ENCODE measurements around the gene PEA15.

PEA15 gene

DNA sequence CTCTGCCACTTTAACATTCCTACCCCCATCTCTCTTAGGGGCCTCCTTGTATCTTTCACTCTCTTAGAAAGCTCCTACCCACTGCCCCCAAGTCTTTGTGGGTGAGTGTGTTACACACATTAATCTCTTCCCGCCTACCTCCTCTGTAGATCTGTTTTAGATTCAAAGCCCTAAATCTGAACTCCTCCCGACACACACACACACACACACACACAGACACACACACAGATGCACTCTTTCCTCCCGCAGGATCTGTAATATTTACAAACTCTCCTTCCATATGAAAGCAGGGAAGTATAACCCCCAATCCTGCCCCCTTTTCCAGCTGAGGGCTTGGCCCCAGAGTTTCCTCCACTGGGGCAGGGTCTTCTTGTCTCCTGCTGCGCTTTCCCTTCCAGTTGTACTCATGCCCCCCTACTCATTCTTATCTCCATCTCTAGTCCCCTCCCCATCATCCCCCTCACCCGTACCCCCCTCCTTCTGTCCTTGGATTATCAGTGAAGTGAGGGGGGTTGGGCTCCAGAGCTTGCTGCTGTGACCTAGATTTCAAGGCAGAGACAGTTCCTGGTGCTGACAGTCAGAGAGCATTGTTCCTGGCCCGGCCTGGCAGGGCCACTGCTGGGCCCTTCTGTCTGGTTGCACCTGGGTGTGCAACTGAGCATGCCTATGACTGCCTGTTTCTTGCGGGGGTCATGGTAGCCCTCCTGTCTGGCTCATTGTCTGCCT, 4.3 kb downstream of the PEA15 start:
- DNase-seq, result no peak

DNA sequence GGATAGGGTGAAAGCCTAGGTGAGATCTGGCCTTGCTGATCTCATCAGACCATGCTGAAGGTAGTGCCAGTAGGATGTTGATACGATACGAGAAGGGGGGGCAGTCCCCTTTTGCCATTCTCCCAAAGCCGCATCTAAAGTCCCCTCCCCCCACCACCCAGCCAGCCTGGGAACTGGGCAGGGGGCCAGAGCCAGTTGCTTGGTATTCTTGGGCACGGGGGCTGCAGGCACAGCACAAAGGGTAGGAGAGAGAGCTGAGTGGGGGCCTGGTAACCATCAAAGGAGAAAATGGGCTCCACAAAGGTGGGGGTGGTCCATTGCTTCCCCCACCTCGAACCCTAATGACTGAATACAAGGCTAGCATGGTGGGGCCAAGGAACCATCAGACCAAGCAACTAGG, 5.4 kb downstream of the PEA15 start:
- DNase-seq, result no peak

DNA sequence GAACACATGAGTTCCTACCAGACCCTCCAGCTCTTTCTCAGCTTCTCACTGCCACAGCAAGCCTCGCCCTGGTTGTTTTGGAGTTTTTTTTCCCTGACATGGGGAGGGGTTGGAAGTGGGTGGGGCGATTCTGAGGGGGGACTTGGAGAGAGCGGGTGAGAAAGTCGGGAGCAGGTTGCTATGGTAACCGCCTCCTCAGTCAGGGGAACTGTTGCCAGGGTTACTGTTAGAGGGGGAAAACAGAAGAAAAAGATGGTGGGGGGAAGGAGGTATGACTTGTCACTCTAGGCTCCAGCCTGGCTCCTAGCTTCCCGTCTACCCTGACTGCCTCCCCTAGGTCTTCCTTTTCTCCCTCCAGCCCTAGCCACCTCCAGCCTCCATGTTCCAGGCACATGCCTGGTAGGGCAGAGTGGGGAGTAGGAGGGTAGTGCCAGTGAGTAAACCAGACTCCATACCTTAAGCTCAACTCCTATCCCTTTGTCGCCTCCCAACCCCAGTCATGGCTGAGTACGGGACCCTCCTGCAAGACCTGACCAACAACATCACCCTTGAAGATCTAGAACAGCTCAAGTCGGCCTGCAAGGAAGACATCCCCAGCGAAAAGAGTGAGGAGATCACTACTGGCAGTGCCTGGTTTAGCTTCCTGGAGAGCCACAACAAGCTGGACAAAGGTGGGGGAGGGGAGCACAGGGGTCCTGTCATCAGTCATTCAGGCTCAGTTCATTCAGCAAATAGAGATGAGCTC, 6.0 kb downstream of the PEA15 start:
- no peak for DNase-seq

DNA sequence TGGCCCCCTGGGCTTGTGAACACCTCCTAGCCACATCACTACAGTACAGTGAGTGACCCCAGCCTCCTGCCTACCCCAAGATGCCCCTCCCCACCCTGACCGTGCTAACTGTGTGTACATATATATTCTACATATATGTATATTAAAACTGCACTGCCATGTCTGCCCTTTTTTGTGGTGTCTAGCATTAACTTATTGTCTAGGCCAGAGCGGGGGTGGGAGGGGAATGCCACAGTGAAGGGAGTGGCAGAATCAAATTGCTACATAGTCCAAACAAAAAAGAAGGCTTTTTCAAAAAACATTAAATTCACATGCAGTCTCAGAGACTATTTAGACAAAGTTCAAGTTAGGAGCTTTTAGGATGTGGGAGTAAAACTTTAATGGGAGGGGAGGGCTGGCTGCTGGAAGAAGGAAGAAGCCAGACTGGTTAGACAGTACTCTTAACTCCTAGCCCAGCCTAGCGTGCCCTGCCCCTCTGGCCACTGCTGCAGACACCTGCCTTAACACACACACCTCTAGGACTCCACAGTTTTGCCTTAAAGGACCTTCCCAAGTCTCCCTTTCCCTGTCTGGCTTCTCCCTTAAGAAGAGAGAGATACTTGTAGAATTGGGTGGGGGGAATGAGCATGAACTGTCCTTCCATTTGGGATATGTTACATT, 9.4 kb downstream of the PEA15 start:
- no peak for DNase-seq

DNA sequence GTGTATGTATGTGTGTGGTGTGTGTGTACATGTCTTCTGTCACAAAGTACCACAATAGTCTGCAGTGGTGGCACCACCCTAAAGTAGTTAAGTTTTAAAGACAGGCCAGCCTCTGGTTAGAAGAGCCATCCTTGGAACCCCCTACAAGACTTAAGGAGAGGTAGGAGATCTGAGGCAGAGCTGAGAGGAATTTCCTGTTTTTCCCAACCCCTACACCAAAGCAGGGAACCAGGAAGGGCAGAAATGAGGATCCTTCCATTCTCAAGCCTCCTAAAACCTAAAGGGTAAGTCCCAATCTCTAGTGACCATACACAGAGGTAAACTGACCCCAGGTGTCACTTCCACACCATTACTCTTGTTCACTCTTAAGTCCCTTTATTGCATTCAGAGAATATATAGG, 11.1 kb downstream of the PEA15 start:
- no peak for DNase-seq

DNA sequence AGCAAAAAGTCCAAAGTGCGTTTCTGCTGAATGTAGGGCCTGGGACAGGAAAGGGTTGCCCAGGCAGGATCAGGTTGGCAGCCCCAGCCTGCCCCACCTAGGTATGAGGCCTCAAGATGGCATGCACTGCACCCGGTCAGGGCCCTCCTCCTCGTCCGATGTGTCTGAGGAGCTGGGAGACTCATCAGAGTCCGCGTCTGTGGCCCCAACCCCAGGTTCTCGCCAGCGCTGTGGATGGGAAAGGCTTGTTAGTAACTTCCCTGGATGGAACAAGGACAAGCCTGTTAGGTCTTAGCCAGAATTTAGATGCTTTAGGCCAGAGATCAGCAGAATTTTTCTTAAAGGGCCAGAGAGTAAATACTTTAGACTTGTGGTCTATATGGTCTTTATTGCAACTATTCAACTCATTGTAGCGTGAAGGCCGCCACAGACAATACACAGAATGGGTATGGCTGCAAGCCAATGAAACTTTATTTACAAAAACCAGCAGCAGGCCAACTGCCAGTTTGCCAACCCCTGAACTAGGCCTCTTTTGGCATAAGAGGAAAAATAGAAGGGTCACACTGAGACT, 12.4 kb downstream of the PEA15 start:
- DNase-seq, result no peak

DNA sequence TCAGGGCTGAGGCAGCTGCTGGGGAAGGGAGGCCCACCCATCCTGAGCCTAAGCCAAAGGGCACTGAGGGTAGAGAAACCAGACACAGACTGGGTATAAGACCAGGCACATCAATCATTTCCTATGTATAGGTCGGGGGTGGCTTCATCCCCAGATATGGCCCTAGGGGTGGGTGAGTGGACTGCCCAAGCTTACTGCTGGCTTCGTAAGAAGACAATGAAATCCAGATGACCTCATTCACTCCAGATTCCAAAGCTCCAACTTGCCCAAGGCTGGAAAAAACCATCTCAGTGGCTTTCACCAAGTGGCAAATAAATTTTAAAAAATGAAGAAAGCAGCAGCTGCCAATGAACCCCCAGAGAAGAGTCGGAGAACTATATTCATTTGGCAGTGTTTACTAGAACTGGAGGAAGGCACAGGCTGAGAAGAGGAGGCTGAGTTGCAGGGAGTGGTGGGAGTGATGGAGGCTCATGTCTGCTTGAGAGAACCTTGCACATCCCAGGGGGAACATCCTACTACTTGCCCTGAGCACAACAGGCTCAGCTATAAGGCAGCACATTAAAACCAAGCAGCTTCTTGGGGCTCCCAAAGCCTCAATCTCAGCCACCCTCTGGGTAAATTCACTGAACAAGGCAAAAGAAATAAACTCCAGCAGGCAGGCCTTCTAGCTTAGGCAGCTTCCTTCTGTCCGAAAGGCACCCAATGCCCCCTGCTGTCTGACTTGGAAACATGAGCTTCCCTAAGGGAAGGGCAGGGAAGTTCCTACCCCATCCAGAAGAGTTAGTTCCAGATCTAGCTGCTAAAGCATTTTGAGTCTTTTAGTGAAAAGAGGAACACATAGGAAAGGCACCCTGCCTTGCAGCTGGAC, 14.1 kb downstream of the PEA15 start:
- DNase-seq, result no peak

DNA sequence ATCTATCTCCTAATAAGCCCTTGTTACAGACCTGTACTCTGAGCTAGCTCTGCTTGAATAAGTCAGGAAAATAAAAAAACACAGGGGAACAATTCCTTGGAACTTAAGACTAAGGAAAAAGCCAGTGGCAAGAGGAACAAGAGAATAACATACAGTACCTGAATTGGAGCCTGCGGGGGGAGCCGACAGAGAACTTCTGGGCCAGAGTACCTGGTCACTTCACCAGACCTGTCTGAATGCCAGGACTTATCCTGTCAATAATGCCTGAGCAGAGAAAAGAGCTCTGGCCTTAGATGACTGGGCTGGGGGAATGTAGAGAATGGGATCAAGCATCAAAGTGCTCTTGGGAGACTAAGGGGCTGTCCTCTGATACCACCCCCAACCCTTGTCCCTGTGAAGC, 15.1 kb downstream of the PEA15 start:
- DNase-seq, result no peak

DNA sequence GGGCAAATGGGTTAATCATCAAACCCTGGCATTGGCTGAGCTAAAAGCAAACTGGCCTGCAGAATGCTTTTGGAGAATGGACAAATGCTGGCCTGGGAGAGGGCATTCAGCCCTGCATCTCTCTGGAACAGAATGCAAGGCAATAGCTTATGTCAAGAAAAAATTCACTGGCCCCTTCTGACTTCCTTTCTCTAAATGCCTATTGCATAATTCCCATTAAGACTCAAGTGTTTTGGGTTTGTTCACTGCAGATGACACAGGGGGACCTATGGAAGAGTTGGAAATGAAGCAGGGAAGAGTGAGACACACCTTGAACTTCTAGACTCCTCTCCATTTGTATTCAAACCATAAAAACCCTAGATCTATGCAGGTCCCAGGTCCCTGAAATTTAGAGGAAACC, 15.9 kb downstream of the PEA15 start:
- no peak for DNase-seq

DNA sequence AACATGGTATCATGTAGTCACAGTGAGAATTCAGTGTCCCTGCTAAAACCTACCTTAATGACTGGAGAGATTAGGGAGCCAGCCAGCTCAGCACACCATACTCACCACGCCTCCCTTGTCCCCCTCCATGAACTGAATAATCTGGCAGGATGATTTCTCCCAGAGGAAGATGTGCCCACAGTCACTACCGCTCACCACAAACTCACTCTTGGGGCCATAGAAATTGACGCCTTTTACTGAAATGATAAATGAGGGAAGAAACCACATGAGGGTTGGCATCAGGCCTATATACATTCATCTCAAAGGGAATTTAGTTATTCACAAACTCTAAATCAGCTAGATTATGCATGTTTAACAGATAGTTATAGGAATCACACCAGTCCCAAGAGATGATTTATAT, 17.4 kb downstream of the PEA15 start:
- DNase-seq, result no peak

DNA sequence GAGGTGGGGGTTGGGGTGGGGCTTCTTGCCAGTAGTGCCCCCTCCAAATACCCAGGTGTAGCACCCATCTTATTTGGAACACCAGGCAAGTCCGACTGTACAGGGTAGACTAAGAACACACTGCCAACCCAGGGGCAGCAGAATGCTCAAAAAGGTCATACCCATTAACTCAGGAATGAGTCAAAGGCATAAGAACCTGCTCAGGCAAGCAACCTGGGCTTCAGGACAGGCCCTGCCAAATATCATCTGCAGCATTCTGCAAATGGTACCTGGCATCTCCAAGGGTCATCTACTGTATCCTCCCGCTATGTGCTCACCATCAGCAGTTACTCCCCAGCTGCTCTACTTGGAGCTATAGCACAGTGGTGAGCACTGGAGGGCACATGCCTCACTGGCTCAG, 19.4 kb downstream of the PEA15 start:
- no peak for DNase-seq

DNA sequence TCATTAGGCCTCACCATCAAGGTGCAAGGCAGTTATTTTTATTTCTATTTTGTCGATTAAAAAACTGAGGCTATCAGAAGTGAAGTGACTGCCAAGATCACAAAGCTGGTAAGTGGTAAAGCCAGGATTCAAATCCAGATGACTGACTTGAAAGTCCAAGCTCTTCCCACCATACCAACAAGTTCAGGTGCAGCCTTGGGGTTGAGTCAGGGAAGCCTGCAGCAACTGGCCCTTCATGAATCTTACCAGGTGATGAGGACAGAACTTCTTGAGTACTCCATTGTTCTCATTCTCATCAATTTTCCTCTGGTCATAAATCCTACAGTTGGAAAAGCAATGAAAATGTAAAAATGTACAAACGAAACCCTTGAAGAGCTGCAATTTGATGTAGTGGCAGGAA, 20.2 kb downstream of the PEA15 start:
- DNase-seq, result no peak

DNA sequence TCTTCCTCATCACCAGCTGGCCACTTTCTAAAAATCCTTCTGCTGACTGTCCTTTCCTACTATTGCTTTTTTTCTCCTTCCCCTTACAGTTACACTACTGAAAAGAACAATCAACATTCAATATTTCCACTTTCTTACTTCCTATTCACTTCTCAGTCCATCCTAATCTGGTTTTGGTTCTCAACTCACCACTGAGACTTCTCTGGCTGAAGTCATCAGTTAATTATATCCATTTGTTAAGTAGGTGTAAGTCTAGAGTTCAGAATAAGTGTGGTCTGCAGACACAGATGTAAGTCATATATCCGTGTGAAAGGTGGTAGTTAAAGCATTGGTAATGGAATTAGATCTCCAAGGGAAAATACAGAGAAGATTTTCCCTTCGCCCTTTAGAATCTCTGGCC, 21.4 kb downstream of the PEA15 start:
- DNase-seq, result no peak

DNA sequence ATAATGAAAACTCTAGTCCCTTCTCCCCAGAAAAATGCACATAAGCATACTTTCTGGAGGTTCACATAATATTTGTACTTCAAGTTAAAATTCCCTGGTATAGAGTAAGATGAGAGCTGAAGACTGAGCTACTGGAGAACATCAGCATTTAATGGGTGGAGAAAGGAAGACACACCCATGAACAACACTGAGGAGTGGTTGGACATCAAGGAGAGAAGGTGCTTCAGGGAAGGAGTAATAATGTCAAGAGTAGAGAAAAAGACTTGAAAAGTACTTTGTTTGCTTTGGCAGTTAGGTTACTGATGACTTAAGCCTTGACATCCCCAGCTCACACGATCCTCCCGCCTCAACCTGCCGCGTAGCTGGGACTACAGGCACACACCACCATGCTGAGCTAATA, 21.9 kb downstream of the PEA15 start:
- no peak for DNase-seq

DNA sequence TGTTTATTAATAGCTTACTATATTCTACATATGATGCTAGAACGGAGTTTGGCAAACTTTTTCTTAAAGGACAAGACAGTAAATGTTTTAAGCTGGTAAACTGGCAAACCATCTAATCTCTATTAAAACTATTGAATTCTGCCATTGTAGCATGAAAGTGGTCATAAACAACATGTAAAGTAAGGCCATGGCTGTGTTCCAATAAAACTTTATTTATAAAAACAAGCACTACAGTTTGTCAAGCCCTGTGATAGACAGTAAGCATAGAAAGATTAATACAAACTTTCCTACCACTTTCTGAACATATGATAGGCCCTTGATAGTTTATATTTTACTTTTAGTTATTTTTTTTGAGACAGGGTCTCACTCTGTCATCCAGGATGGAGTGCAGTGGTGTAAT, 22.4 kb downstream of the PEA15 start:
- no peak for DNase-seq

DNA sequence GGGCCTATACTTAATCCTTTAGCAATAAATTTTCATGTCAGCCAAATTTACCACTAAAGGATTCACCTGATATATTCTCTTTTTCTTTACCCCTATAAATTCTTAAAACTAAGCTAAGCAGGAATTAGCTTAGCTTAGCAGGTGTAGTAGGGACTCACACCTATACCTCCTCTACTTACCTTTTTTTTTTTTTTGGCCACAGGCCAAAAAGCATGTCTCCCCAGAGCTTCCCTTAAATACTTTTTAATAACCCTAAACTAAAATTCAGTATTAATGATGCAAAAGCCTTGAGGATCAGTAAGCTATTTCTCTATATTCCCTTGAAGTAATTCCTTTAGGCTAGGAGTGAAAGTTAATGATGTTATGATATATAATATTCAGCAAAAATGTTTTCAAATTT, 23.2 kb downstream of the PEA15 start:
- no peak for DNase-seq

DNA sequence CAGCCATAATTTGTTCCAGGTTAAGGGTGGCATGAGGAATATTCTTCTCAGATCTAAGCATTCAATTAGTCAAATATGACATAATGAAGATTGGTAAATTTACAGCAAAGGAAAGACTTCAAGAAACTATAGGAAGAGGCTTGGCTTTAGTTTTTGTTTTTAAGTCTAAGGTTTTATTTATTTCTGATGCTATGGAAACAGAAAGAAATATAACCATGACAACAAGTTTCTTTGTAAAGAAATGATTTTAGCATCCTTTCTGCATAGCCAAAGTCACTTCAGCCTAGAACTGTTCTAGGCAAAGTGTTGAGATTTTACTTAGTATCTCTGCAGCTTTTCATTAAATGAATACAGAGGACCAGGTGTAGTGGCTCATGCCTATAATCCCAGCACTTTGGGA, 27.7 kb downstream of the PEA15 start:
- no peak for DNase-seq

DNA sequence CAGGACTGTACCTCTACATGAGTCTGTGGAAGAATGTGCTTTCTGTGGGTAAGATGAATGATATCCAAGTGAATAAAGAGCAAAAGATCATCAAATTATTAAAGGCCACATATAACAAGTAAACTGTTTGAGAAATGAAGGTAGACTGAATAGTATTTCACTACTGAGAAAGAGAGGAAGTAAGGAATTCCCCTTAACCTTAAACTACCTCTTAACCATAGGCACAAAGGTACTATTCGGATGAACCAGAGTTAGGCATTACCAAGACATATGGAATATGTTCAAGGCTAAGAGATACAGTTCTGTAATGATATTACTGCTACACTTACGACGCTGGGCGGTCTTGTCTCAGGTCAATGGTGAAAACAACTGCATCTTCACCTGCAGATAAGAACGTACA, 31.6 kb downstream of the PEA15 start:
- no peak for DNase-seq

DNA sequence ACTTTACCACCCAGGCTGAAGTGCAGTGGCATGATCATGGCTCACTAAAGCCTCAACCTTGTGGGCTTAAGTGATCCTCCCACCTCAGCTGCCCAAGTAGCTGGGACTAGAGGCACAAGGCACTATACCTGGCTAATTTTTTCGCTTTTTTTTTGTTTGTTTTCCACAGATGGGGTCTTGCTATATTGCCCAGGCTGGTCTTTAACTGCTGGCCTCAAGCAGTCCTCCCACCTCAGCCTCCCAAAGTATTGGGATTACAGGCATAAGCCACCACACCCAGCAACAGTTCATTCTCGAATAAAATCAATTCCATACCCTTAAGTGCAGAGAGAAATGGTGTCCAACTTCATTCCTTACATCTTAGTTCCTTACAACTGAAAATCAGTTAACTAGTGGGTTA, 32.4 kb downstream of the PEA15 start:
- no peak for DNase-seq

DNA sequence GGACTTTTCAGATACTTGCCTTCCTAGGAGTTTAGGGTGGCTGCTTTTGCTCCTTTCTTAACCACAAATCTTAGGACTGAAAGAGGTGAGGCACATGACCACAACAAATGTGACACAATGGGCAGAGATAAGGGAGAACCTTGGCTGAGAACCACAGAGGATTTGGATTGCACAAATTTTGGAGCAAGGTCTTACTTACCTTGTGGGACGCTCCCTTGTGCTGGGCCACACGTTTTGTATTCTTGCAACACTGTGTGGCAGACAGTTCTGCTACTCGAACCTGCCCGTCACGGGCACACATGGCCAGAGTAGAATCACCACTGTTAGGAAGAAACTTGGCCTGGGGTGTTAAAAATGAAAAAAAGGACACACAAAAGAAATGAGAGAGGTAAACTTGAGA, 33.2 kb downstream of the PEA15 start:
- DNase-seq, result no peak

DNA sequence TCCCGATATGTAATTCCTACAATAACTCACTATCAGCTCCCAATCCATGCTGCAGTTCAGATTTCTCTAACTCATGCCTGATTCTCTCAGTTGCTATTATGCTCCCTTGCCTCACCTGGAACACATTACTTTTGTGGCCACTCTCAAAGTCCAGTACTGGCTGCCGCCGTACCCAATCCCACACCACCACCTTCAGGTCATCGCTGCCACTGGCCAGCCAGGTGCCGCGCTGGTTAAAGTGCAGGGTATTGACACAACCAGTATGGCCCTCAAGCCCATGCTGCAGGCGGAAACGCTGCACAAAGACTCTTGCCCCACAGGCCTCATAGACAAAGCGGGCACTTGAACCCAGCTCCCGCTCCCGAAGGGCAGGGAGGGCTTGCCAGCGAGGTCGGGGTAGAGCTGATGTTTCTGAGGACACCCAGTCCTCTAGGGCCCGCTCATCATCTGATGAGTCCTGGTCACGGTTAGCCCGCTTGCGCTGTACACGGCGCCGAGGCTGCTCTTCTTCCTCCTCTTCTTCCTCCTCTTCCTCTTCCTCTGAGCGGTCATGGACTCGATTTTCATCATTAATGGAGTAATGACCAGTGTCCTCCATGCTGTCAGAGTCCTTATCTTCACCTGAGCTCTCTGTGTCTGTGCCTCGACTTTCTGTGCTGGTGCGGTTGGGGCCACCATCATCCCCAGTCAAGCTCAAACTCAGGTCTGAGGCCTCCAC, 34.6 kb downstream of the PEA15 start:
- DNase-seq, result no peak

DNA sequence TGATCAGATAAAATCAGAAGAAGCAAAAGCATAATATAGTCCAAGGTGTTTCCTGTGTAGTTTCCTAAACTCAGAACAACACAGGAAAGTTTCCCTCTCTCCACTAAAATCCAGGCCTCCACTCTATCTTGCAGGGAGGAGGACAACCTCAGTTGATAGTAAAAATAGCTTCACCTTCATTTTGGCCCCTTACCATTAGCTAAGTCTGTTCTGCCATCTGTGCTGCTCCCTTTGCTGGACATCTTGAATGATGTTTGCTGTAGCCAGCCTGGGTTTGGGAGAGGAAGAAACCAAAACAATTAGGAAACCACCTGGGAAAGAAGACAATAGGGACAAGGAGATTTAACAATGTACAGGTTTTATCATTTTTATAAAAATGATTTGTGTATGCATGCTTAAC, 38.6 kb downstream of the PEA15 start:
- no peak for DNase-seq

Data from NCI-H524 treated with DMSO at 0.1 percent for 48 hours (cell line).